DLD1 (cell line): ENCODE data around the gene LRRC63.
"Not testable (repeated sequence)": the region's sequence is repeated elsewhere in the genome, so short reads cannot be mapped to it uniquely, and the experiment has no call there.

Experiments
- in situ Hi-C: cut with HindIII; loops from 2 replicates; pipeline ENCODE4 v1.10.0; 2017; ENCODE audit warnings: low sequenced_read_pairs

The LRRC63 gene

GRCh38 chr13:46211483-46212351 is at the start of gene LRRC63:
TSS of gene LRRC63 (plus strand) at chr13:46211928. CDS start at chr13:46213035, 1,107 bp downstream.
- in situ Hi-C loops: no loop called here

GRCh38 chr13:46162741-46163140 is 49.0 kb upstream of the LRRC63 start:
- in situ Hi-C loops: not testable (repeated sequence)

DNA sequence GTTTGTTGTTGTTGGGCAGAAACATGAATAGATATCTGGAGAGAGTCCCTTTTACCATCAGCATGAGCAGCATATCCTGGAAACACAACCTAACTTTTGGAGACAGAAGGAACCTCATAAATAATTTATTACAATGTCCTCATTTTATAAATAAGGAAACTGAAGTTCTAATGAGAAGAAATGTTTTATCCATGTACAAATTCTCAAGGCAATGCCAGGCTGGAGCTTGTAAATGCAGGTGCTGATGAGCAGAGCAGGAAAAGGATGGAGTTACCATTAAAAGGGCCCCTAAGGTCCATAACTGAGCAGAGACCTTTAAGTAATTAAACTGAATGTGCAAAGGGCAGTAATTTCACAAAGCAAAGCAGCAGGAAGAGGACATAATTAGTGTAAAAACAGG is 47.1 kb upstream of the LRRC63 start:
- in situ Hi-C loops: no loop called here

DNA sequence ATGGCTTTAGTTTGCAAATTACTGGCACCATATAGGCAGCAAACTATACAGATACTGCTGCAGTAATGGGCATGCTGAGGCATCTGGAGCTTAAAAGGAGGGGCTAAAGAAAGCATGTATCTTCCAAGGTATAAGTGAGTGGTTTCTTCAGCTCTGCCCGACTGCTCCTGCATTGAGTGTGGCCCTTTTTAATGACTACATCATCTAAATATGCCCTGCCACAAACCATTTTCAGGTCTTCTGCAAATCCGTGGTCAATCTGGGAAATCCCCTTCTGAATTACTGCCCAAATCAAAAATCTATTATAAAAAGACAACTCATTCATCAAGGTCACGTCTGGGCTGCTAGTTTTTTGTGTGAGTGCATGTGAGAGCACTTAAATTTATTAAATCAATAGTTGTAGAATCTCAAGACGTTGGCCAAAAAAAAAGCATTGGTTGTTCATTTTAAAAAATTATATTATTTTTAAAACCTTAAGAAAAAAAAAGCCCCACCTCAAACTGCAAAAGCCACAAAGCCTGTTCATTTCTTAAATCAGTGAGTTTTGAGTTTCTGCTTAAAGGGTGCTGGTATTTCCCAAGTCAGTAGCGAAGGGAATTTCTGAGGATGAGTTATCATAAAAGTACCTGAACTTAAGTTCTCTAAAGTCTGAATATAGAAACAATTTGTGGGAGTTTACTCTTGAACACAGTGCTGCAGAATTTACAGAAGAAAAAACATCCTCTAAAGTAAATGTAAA is 46.1 kb upstream of the LRRC63 start:
- in situ Hi-C loops: no loop called here

DNA sequence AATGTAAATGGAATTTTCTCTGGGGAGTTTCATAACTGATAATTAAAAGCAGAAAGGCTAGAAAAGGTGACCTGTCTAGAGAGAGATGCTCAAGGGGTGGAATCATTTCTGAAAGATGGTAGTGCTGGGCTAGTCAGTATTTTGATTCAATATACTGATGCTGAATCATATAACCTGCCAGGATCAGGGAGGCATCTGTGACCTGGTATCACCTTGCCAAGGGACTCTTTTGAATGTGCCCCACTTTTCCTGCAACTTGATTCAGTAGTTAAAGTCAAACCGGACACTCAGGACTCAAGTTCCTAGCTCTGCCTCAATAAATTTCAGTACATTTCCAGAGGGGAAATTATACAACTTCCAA is 45.5 kb upstream of the LRRC63 start:
- in situ Hi-C loops: no loop called here

GRCh38 chr13:46166947-46167610 is 44.6 kb upstream of the LRRC63 start:
- in situ Hi-C loops: no loop called here

GRCh38 chr13:46168341-46168740 is 43.4 kb upstream of the LRRC63 start:
- in situ Hi-C loops: no loop called here

DNA sequence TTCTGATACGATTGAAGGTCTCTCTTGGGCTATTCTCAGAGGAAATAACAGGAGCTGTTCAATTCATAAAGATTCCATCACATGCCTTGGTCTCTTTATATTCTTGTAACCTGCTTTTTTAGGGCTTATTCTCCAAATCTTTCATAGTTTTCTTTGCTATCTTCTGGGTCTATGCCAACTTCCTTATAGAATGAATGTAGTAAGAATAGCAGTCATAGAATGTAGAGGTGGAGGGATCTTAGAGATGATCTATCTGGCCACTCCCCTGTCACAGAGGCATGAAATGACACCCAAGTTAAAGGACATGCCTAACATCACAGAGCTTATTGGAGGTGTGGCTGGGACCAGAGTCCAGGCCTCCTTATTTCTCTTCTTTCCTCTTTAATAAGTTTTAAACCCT is 42.9 kb upstream of the LRRC63 start:
- in situ Hi-C loops: no loop called here

DNA sequence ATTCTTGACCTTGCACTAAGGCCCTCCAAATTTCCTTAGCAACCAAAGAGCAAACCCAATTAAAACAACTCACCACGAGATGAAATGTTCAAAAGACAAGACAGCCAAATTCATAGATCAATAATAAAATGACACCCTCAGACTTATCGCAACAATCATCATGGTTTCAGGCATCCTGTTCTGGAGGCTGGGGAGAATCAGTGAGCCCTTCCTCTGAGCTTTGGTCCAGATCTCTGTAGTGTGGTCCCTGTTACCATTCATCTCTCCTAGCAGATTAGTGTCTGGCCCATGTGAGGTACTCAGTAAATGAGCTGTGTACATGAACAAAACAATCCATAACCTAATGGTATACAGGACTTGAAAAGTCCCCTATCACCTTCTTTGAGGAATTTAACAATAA is 42.0 kb upstream of the LRRC63 start:
- in situ Hi-C loops: no loop called here

DNA sequence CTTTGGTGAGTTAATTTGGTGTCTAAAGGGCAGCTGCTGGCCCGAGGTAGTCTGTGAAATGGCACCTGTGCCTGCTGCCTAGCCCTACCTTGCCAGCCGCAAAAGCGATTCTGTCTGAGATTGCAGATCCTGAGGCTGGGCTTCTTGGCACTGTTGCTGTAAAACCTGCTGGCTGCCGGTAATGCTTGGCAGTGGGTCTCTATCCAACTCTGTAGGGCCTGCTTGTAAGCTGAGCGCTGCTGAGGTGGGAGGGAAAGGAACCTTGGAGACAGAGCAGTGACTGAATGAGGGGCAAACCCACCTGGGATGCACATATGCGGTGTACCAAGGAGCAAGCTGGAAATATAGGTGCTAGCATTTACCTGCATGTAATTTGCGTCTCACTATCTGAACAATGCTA is 41.5 kb upstream of the LRRC63 start:
- in situ Hi-C loops: no loop called here

DNA sequence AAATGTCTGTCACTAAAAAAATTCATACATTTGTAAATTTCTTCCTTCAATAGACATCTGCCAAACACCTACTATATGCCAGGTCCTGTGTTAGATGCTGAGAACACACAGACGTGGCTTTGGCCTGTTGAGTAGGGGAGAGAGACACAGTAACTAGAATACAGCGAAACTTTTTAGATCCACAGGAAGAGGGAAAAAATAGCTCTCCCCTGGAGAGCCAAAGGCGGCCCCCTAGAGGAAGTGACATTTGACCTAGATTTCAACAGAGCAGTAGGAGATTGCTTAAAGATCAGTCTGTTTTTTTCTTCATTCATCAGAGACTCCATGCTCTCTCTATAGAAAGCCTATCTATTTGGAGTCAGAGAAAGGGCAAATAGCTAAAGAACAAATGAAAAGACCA is 41.0 kb upstream of the LRRC63 start:
- in situ Hi-C loops: no loop called here

- in situ Hi-C loops: no loop called here
Measured at GRCh38 chr13:46171217-46171616, 40.5 kb upstream of the LRRC63 start.

- in situ Hi-C loops: no loop called here
Measured at GRCh38 chr13:46171739-46172138, 40.0 kb upstream of the LRRC63 start.

DNA sequence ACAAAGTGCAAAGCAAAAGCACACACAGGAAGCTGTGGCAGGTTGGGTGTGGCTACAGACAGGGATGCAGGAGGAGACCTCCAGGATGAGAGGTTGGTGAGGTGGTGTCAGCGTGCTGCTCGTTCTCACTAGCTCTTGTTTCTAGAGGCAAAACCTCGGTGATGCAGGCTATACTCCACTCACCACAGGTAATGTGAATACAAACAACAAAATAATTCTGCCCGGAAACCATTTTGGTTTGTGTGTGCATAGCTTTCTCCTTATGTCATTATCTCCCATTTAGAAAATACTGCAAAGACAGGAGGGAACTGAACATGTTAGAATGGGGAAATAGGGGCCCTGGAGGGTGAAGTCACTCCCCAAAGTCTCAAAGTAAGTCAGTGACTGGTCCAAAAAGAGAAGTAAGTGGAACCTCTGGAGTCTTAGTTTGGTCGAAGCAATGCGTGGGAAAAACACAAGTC is 39.2 kb upstream of the LRRC63 start:
- in situ Hi-C loops: no loop called here

GRCh38 chr13:46173656-46174055 is 38.1 kb upstream of the LRRC63 start:
- in situ Hi-C loops: no loop called here

DNA sequence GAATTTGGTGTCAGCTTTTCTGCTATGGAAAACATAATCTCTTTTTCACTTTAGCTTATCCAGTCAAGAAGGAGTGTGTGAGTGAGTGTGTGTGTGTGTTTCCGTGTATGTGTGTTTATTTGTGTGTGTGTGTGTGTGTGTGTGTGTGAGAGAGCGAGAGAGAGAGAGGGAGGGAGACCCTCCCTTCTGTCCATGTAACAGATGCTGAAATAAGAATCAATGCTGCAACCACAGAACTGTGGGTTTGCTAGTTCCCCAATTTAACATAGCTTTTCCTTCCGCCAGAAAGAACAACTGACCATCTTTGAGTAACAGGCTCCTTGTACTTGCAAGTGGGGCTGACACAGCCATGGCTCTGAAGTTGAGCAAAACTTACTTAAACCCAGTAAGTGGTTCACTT is 35.0 kb upstream of the LRRC63 start:
- in situ Hi-C loops: no loop called here

DNA sequence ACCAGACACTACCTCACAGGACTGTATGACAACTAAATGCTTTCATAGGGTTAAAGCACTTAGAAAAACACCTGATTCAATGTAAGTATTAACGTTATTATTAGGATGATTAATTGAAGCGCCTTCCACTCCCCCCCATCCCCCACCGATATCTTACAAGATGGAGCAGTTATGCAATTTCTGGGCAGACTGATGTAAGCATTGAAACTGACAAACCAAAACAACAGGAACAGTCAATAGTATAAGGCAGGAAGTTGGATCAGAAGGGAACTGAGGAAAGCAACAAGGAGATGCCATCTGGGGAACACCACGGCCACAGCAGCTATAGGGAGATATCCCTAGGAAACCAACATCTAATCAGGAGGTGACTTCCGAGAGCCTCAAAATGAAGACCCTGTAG is 33.6 kb upstream of the LRRC63 start:
- in situ Hi-C loops: no loop called here

DNA sequence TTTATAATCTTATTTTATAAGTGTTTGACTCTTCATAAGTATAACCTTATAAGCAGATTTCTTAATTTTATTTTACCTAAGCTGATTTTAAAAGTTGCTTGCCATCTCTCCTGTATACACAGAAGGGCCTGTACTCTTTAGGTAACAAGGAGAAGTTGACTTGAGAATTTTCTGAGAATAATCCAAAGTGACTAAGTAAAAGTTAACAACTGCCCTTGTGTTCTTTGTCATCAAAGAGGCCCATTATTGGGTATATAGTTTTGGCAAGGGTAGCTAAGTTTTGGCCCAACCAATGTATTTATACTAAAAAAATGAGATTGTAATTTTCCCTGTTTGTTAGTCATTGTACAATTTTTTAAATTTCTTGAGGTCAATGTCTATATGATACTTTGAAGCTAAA is 32.9 kb upstream of the LRRC63 start:
- in situ Hi-C loops: no loop called here

GRCh38 chr13:46179491-46179908 is 32.2 kb upstream of the LRRC63 start:
- in situ Hi-C loops: no loop called here

DNA sequence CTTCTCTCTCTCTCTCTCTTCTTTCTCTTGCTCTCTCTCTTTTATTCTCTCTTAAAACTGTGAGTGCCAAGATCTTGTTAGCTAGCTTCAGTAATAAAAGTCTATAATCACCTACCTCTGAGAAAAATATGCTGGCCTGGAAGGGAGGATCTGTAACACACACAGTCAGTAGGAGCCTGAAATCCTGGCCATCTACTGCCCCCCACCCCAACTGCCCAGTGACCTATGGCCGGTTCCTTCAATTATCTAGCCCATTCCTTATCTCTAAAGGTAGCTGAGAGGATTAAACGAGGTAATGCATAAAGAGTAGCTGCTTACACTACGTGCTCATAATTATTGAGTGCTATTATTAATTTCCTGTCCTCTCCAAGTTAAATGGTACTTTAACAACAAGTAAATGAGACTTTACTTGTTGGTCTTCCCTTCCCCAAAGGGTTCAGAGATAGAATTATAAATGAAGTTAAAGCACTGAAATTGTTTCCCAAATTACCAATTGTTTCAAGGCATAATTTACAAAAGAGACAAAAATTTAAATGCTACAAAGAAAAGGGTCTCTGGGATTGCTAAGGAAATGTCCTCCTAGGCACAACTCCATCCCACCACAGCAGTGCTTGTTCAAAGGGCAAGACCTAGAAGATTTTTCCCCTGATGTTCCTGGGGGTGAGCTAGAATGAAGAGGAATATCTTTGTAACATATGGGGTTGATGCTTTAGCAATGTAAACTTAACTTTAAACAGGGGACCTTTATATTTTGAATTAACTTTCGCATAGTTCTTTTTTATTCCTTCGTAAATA is 31.6 kb upstream of the LRRC63 start:
- in situ Hi-C loops: no loop called here

GRCh38 chr13:46181377-46181839 is 30.3 kb upstream of the LRRC63 start:
- in situ Hi-C loops: no loop called here
